GM23248 (cell line): ENCODE data around the gene FAM118B. TPM values are rescaled to one million over a fixed set of nuclear protein-coding genes. Genes with fewer than 3 reads are reported as not detected.
A peak's percentile ranks its signal among the peaks of the same experiment; 100 is the strongest.

ENCODE experiments used
- DNase-seq: peaks from one replicate; pipeline ENCODE4 v3.0.0-alpha.2; 2015
- H2AFZ ChIP-seq: fragments of 200-600 bp; sonication (generic); 2 replicates; pipeline ENCODE4 v1.6.1; 2016; ENCODE audit warnings: antibody characterized with exemption
- H3F3A ChIP-seq: fragments of 200-600 bp; sonication (generic); 2 replicates; pipeline ENCODE4 v1.6.1; 2016; ENCODE audit warnings: mild to moderate bottlenecking, antibody characterized with exemption, mixed run types; ENCODE audit not compliant: insufficient read depth
- H3K27ac ChIP-seq: fragments of 200-600 bp; sonication (generic); 2 replicates; pipeline ENCODE4 v1.5.1; 2016; ENCODE audit warnings: mild to moderate bottlenecking
- H3K27me3 ChIP-seq: fragments of 200-600 bp; sonication (generic); replicated peaks from 2 replicates; pipeline ENCODE4 v1.6.1; 2016; ENCODE audit warnings: mild to moderate bottlenecking; ENCODE audit not compliant: insufficient read depth
- H3K36me3 ChIP-seq: fragments of 200-600 bp; sonication (generic); 2 replicates; pipeline ENCODE4 v1.6.1; 2016; ENCODE audit warnings: low read depth, mild to moderate bottlenecking
- H3K4me1 ChIP-seq: fragments of 200-600 bp; sonication (generic); 2 replicates; pipeline ENCODE4 v1.6.1; 2016; ENCODE audit warnings: mild to moderate bottlenecking; ENCODE audit not compliant: insufficient read depth
- H3K4me2 ChIP-seq: fragments of 200-600 bp; sonication (generic); one replicate; pipeline ENCODE4 v1.6.1; 2016; ENCODE audit warnings: mild to moderate bottlenecking; ENCODE audit not compliant: unreplicated experiment
- H3K4me3 ChIP-seq: fragments of 200-600 bp; sonication (generic); 2 replicates; pipeline ENCODE4 v1.5.1; 2016; ENCODE audit warnings: mild to moderate bottlenecking
- H3K79me2 ChIP-seq: fragments of 200-600 bp; sonication (generic); 2 replicates; pipeline ENCODE4 v1.6.1; 2016; ENCODE audit warnings: mild to moderate bottlenecking; ENCODE audit not compliant: insufficient read depth
- H3K9ac ChIP-seq: fragments of 200-600 bp; sonication (generic); 2 replicates; pipeline ENCODE4 v1.6.1; 2016; ENCODE audit warnings: mild to moderate bottlenecking
- H3K9me2 ChIP-seq: fragments of 200-600 bp; sonication (generic); 2 replicates; pipeline ENCODE4 v1.6.1; 2016; ENCODE audit warnings: mixed run types, mild to moderate bottlenecking, moderate library complexity; ENCODE audit not compliant: insufficient read depth
- H3K9me3 ChIP-seq: fragments of 200-600 bp; sonication (generic); one replicate; pipeline ENCODE4 v1.6.1; 2017; ENCODE audit warnings: low read depth
- H4K20me1 ChIP-seq: fragments of 200-600 bp; sonication (generic); 2 replicates; pipeline ENCODE4 v1.6.0; 2016; ENCODE audit not compliant: insufficient read depth
- EZH2 ChIP-seq: fragments of 200-600 bp; sonication (generic); IDR thresholded peaks from 2 replicates; pipeline ENCODE4 v1.6.1; 2018; ENCODE audit warnings: antibody characterized with exemption, mild to moderate bottlenecking; ENCODE audit not compliant: insufficient read depth, poor library complexity, severe bottlenecking
- EZH2phosphoT487 ChIP-seq: fragments of 200-600 bp; sonication (generic); IDR thresholded peaks from 2 replicates; pipeline ENCODE4 v1.6.1; 2018; ENCODE audit warnings: antibody characterized with exemption, moderate library complexity, mild to moderate bottlenecking, low read depth; ENCODE audit not compliant: insufficient read depth
- WGBS, 2 experiments: methylation state at CpG; one replicate each; pipeline ENCODE4 v1.1.6; 2015 to 2017; ENCODE audit warnings: low lambda C conversion rate in 2 of 2, low coverage in 1 of 2; ENCODE audit errors: missing lambda C conversion rate in 2 of 2; 5-methylcytosine and 5-hydroxymethylcytosine counted together
- in situ Hi-C: fragments of 300-500 bp; cut with MboI; formaldehyde crosslinking; loops from 2 replicates; pipeline ENCODE4 v1.15.0; 2020
- polyA plus RNA-seq: library from polyadenylated mRNA; unstranded; fragments of >200 nt; fragmentation: Nextera tagmentation; extraction: Ambion mirVana; gene quantifications from 2 replicates; pipeline ENCODE4 v1.2.1, GENCODE V29; 2016
- total RNA-seq: library from RNA; depleted of rRNA; stranded (reverse); fragments of >200 nt; shearing (Covaris generic); gene quantifications from 2 replicates; pipeline ENCODE4 v1.2.3, GENCODE V29; 2014

FAM118B gene
- total and polyA plus RNA-seq, 2 experiments from 2014 or later: 23.1 to 30.5 TPM

DNA sequence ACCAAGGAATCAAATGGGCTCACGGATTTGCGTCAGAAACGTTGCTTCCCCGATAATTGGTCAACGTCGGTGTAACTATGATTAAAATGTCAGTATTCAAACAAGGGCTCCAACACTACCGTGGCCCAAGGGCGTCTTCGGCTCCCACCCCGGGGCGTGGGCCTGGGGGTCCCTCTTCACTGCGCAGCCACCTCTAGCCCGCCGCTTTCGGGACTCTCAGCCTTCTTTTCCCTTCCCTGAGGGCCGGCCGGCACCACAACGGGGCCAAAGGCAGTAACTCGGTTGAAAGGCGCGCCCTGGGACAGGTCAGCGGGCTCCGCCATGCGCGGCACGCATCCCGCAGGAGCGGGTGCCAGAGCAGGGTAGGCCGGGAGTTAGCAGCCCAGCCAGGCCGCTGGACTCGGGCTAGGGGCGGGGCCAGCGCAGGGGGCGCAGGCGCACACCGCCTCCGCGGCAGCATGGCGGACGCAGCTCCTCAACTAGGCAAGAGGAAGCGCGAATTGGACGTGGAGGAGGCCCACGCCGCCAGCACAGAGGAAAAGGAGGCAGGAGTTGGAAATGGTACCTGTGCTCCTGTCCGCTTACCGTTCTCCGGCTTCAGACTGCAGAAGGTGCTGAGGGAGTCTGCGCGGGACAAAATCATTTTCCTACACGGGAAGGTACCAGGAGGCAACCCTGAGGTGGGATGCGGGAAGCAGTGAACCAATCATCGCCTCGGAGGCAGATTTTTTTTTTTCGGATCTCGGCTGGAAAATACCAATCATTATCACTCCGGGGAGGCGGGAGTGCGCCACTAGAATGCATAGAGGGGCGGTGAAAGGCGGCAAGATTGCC is 92.3 kb downstream of the FAM118B start, which contains the start of gene DCPS:
DCPS (plus strand) TSS at position 438 of the 834 bp plus-strand sequence; CDS start at position 459, 21 bp downstream.
- peaks cover 22% of the 10 kb centered on the region for H3K79me2 ChIP-seq
- 1% methylated on average over 60 of the region's 61 CpGs for WGBS, 2 experiments
- peak within 1 kb of the TSS; percentile 95 for H2AFZ ChIP-seq
- H3K27me3 ChIP-seq: no peaks in the 10 kb centered on the region
- H3K36me3 ChIP-seq: no peaks in the 10 kb centered on the region
- H3K4me3 ChIP-seq: peak within 1 kb of the TSS; percentile 89
- H3K4me1 ChIP-seq: peaks cover 6% of the 10 kb centered on the region
- in situ Hi-C loops: no loop called here
- peak within 1 kb of the TSS; percentile 97 for H3K4me2 ChIP-seq
- peak; percentile 98 for DNase-seq
- no peaks in the 10 kb centered on the region for H3K9me3 ChIP-seq
- H3F3A ChIP-seq: peaks cover 9% of the 10 kb centered on the region
- peak within 1 kb of the TSS; percentile 89 for H3K27ac ChIP-seq
- no peaks in the 10 kb centered on the region for H4K20me1 ChIP-seq
- TF ChIP-seq EZH2phosphoT487: no peak
- TF ChIP-seq EZH2: no peak
- H3K9me2 ChIP-seq: no peaks in the 10 kb centered on the region
- H3K9ac ChIP-seq: peak within 1 kb of the TSS; percentile 92

DNA sequence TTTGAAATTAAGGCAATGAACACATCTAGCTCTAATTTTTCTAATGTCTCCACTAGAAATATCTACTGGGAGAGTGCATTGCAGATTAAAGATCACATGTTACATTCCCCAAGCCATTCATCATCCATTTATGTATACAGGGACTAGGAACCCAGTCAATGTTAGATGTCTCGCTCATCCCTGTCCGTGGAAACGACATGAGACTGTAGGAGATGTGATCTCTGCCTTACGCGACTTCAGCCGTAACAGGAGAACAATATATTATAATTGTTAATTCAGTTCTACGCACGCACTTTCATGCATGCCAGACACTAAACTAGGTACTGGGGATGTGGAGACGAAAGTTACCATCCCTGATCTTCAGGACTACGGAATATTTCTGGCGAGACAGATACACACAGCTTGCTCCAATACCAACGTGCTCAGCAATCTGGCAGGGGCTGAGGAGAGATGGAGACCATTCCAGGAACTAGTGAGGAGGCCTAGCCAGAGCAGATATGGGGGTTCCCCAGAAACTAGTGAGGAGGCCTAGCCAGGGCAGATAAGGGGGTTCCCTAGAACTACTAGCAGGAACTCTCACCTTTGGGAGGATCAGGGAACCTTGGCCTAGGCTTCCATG is 93.0 kb downstream of the FAM118B start:
- peaks cover 22% of the 10 kb centered on the region for H3K79me2 ChIP-seq
- H3F3A ChIP-seq: peaks cover 9% of the 10 kb centered on the region
- H3K36me3 ChIP-seq: no peaks in the 10 kb centered on the region
- H3K9me2 ChIP-seq: no peaks in the 10 kb centered on the region
- peak overlapping the region; percentile 89 for H3K27ac ChIP-seq
- DNase-seq: no peak
- 7% methylated on average over 12 of the region's 12 CpGs for WGBS, 2 experiments
- peaks cover 6% of the 10 kb centered on the region for H3K4me1 ChIP-seq
- peak overlapping the region; percentile 95 for H2AFZ ChIP-seq
- TF ChIP-seq EZH2phosphoT487 (no peak), EZH2 (no peak)
- peak overlapping the region; percentile 97 for H3K4me2 ChIP-seq
- peak overlapping the region; percentile 92 for H3K9ac ChIP-seq
- H4K20me1 ChIP-seq: no peaks in the 10 kb centered on the region
- in situ Hi-C loops: no loop called here
- peak overlapping the region; percentile 89 for H3K4me3 ChIP-seq
- no peaks in the 10 kb centered on the region for H3K27me3 ChIP-seq
- H3K9me3 ChIP-seq: no peaks in the 10 kb centered on the region

DNA sequence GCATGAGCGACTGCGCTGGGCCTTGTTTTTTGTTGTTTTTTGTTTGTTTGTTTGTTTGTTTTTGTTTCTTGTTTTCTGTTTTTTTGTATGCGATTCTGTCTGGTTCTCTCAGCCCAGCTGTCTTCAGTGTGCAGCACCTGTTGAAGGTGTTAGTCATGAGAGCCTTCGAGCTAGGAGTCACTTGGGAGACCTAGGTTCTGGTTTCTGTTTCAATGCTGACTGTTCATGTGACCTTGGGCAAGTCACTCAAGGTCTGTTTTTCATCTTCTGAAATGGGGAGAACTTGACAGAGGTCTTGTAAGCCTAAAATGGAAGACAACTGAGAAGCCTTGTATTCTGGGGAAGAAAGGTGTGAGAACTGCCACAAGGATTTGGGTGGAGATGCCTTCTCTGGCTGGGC is 94.1 kb downstream of the FAM118B start:
- no peak for TF ChIP-seq EZH2phosphoT487
- no peak for TF ChIP-seq EZH2
- in situ Hi-C loops: no loop called here
- H3F3A ChIP-seq: peaks cover 9% of the 10 kb centered on the region
- H3K27me3 ChIP-seq: no peaks in the 10 kb centered on the region
- no peaks in the 10 kb centered on the region for H3K36me3 ChIP-seq
- H3K4me1 ChIP-seq: peaks cover 6% of the 10 kb centered on the region
- no peaks in the 10 kb centered on the region for H4K20me1 ChIP-seq
- no peak overlapping the region for H3K4me3 ChIP-seq
- H3K4me2 ChIP-seq: no peak overlapping the region
- DNase-seq: no peak
- H3K79me2 ChIP-seq: peaks cover 22% of the 10 kb centered on the region
- no peak overlapping the region for H2AFZ ChIP-seq
- no peak overlapping the region for H3K27ac ChIP-seq
- no peaks in the 10 kb centered on the region for H3K9me2 ChIP-seq
- 98% methylated on average over 4 of the region's 4 CpGs for WGBS, 2 experiments
- H3K9ac ChIP-seq: no peak overlapping the region
- no peaks in the 10 kb centered on the region for H3K9me3 ChIP-seq

DNA sequence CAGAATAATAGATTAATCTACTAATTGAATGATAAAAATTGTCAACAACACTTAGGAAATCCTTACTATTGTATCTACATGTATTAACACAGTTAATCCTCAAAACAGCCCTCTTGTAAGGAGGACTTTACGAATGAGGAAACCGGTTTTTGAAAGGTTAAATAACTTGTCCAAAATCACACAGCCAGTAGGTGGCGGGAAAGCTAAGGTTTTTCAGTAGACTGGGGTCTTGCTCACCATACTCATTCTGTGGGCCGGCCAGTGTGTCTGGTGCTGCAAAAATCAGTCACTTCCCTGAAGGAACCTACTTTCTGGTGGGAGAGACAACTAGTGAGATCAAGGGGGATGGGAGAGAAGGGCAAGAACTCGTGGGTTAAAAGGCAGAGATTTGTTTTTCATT is 96.1 kb downstream of the FAM118B start:
- no peaks in the 10 kb centered on the region for H4K20me1 ChIP-seq
- peaks cover 13% of the 10 kb centered on the region for H3K79me2 ChIP-seq
- H2AFZ ChIP-seq: no peak overlapping the region
- H3K9me2 ChIP-seq: no peaks in the 10 kb centered on the region
- no peaks in the 10 kb centered on the region for H3K27me3 ChIP-seq
- TF ChIP-seq EZH2 (no peak), EZH2phosphoT487 (no peak)
- peaks cover 9% of the 10 kb centered on the region for H3F3A ChIP-seq
- H3K9me3 ChIP-seq: no peaks in the 10 kb centered on the region
- in situ Hi-C loops: no loop called here
- peak; percentile 68 for DNase-seq
- peaks cover 6% of the 10 kb centered on the region for H3K4me1 ChIP-seq
- no peak overlapping the region for H3K4me2 ChIP-seq
- no peaks in the 10 kb centered on the region for H3K36me3 ChIP-seq
- WGBS, 2 experiments: 47 to 49% methylated on average over 5 of the region's 5 CpGs
- H3K9ac ChIP-seq: no peak overlapping the region
- H3K27ac ChIP-seq: no peak overlapping the region
- no peak overlapping the region for H3K4me3 ChIP-seq
